ENCODE results near the gene TASP1.

DNA sequence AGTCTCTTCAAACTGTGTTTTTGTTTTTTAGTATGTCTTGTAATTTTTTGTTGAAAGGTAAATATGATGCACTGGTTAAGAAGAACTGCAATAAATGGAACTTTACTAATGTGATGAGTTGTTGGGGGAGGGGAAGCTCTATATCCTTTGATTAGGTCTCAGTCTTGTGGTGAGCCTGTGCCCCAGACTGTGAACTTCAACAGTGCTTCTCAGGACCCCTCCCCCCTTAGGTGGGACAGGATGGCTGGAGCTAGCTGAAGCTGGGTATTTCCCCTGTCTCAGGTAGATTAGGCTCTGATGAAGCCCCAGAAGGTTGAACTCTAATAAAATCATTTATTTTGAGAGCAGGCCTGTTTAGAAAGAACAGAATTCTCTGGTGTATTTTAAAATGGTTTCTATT lies 31.4 kb upstream of the TASP1 start:
- TF ChIP-seq, protein P1, sequence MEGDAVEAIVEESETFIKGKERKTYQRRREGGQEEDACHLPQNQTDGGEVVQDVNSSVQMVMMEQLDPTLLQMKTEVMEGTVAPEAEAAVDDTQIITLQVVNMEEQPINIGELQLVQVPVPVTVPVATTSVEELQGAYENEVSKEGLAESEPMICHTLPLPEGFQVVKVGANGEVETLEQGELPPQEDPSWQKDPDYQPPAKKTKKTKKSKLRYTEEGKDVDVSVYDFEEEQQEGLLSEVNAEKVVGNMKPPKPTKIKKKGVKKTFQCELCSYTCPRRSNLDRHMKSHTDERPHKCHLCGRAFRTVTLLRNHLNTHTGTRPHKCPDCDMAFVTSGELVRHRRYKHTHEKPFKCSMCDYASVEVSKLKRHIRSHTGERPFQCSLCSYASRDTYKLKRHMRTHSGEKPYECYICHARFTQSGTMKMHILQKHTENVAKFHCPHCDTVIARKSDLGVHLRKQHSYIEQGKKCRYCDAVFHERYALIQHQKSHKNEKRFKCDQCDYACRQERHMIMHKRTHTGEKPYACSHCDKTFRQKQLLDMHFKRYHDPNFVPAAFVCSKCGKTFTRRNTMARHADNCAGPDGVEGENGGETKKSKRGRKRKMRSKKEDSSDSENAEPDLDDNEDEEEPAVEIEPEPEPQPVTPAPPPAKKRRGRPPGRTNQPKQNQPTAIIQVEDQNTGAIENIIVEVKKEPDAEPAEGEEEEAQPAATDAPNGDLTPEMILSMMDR (IDR thresholded peaks at IDR 0.05; ENCODE audit: insufficient read depth, low read depth, low read length): no peak
- TF ChIP-seq EZH2 (IDR thresholded peaks at IDR 0.05; ENCODE audit: insufficient read depth, low read length): no peak
